GM12873 (cell line): Measurements from ENCODE around the gene MGAT4D.

ENCODE experiments used
- TF ChIP-seq, protein P1 (sequence below): IDR thresholded peaks from 2 replicates; pipeline ENCODE4 v1.5.1; 2012; ENCODE audit warnings: low read depth, mild to moderate bottlenecking, moderate library complexity, low read length, control low read depth; ENCODE audit not compliant: insufficient read depth; ENCODE audit errors: missing control alignments

MGAT4D gene

GRCh38 chr4:140497747-140498636, at the start of gene MGAT4D:
MGAT4D (minus strand) TSS chr4:140498293; CDS start chr4:140498222, 71 bp downstream.
- TF ChIP-seq, protein P1, sequence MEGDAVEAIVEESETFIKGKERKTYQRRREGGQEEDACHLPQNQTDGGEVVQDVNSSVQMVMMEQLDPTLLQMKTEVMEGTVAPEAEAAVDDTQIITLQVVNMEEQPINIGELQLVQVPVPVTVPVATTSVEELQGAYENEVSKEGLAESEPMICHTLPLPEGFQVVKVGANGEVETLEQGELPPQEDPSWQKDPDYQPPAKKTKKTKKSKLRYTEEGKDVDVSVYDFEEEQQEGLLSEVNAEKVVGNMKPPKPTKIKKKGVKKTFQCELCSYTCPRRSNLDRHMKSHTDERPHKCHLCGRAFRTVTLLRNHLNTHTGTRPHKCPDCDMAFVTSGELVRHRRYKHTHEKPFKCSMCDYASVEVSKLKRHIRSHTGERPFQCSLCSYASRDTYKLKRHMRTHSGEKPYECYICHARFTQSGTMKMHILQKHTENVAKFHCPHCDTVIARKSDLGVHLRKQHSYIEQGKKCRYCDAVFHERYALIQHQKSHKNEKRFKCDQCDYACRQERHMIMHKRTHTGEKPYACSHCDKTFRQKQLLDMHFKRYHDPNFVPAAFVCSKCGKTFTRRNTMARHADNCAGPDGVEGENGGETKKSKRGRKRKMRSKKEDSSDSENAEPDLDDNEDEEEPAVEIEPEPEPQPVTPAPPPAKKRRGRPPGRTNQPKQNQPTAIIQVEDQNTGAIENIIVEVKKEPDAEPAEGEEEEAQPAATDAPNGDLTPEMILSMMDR, result no peak

DNA sequence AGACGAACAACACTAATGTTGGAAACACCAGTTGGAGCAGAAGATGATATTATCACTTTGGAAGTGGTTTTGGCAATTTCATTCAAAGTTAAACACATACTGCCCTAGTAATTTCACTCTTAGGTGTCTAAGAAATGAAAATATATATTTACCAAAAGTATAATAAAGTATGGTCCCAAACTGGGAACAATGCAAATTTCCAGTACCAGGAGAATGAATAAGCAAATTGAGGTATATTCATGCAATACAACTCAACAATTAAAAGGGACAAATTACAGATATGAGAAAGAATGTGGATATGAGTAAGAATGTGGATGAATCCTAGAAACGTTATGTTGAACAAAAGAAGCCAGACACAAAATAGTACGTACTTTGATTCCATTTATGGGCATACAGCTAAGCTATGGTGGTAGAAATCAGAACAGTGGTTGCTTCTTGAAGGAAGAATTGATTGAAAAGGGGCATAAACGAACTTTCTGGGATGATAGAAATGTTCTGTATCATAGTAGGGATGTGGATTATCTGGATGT, 35.9 kb upstream of the MGAT4D start:
- TF ChIP-seq, protein P1, result no peak

- TF ChIP-seq, protein P1, result no peak
Measured at GRCh38 chr4:140529434-140529833, 31.3 kb upstream of the MGAT4D start.

- TF ChIP-seq, protein P1, result peak; percentile 96
Measured at GRCh38 chr4:140523857-140524742, 26.0 kb upstream of the MGAT4D start, which contains the start of gene ELMOD2. ELMOD2 (plus strand) TSS chr4:140524168; CDS start chr4:140525429, 1,261 bp downstream.

- TF ChIP-seq, protein P1, result no peak
Measured at GRCh38 chr4:140523370-140523856, 25.3 kb upstream of the MGAT4D start.

- TF ChIP-seq, protein P1, result no peak
Measured at GRCh38 chr4:140515423-140515822, 17.3 kb upstream of the MGAT4D start.
